Measurements from ENCODE around the gene CRB1. TPM values are rescaled to one million over a fixed set of nuclear protein-coding genes. Genes with fewer than 3 reads are reported as not detected.

Gene CRB1
- polyA plus RNA-seq, 1 donor (not counting 4 experiments of a cell fraction or from before 2014, with no cell fraction given), result 0.04 TPM

- no peak overlapping the region for H3K27ac ChIP-seq (ENCODE audit: control insufficient read depth, insufficient read depth, low read length)
- dilution Hi-C loops (cut with MboI; ENCODE audit: extremely low pct_ligation_motif_present, low sequenced_read_pairs), result no loop called here
Observed at GRCh38 chr1:197264936-197265567, 3.0 kb upstream of the CRB1 start.

DNA sequence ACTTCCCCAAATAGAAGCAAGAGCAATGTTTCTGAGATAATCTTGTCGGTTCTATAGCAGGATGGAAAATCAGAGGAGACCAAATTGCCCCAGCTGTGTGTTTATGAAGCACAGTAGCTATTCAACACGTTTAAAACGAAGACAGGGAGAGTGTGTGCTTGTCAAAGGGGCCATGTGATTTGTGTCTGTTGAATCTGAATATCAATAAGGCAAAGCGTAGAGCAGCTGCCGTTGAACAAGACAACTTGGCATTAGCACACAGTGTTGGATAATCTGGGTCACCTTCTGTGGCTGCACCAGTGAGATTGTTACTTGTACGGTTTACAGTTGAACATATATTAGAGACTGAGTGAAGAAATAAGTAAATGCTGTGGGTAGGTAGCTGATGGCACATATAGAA is 1.0 kb downstream of the CRB1 start:
- H3K36me3 ChIP-seq (ENCODE audit: control insufficient read depth in 2 of 2, extremely low read depth in 1 of 2, insufficient read depth in 2 of 2, low read length in 2 of 2), result no peaks in the 10 kb centered on the region
- no peak overlapping the region for H3K4me3 ChIP-seq (ENCODE audit: control insufficient read depth in 2 of 3, extremely low read depth in 1 of 3, insufficient read depth in 2 of 3, low read depth in 1 of 3, low read length in 3 of 3)
- dilution Hi-C loops (cut with MboI; ENCODE audit: extremely low pct_ligation_motif_present, low sequenced_read_pairs), result no loop called here
- no peaks in the 10 kb centered on the region for H3K9me3 ChIP-seq (ENCODE audit: control insufficient read depth, low read depth, low read length)
- TF ChIP-seq EZH2 (IDR thresholded peaks at IDR 0.05; ENCODE audit: low read length) (no peak), CTCF (optimal IDR thresholded peaks at IDR 0.05 in 1 of 3, IDR thresholded peaks at IDR 0.05 in 1 of 3, conservative IDR thresholded peaks at IDR 0.05 in 1 of 3; ENCODE audit: extremely low read depth in 1 of 3, insufficient read depth in 2 of 3, low read length in 3 of 3) (no peak)
- no peaks in the 10 kb centered on the region for H4K20me1 ChIP-seq (ENCODE audit: control insufficient read depth, extremely low read depth, insufficient read depth, low read length)
- no peaks in the 10 kb centered on the region for H3K4me1 ChIP-seq (ENCODE audit: control insufficient read depth, extremely low read depth, insufficient read depth, low read length)
- H3K4me2 ChIP-seq (ENCODE audit: control insufficient read depth, extremely low read depth, insufficient read depth, low read depth, low read length), result no peak overlapping the region
- H2AFZ ChIP-seq (ENCODE audit: control insufficient read depth, low read length), result peak overlapping the region; percentile 37
- no peak for FAIRE-seq
- DNase-seq (ENCODE audit: low read depth, low spot score), result no peak
- no peak overlapping the region for H3K9ac ChIP-seq (ENCODE audit: control insufficient read depth, extremely low read depth, insufficient read depth, low read length)
- no peaks in the 10 kb centered on the region for H3K79me2 ChIP-seq (ENCODE audit: control insufficient read depth, insufficient read depth, low read length)
- no peaks in the 10 kb centered on the region for H3K9me1 ChIP-seq (ENCODE audit: control insufficient read depth, extremely low read depth, insufficient read depth, low read length)
- no peak overlapping the region for H3K27ac ChIP-seq (ENCODE audit: control insufficient read depth, insufficient read depth, low read length)
- no peaks in the 10 kb centered on the region for H3K27me3 ChIP-seq (ENCODE audit: control insufficient read depth, extremely low read depth, insufficient read depth, low read length)

More at GRCh38 chr1:197264936-197265567, 3.0 kb upstream of the CRB1 start:
- Histone ChIP-seq H3K9me3 (ENCODE audit: control insufficient read depth, low read depth, low read length) (no peaks in the 10 kb centered on the region), H3K27me3 (ENCODE audit: control insufficient read depth, extremely low read depth, insufficient read depth, low read length) (no peaks in the 10 kb centered on the region), H3K36me3 (ENCODE audit: control insufficient read depth in 2 of 2, extremely low read depth in 1 of 2, insufficient read depth in 2 of 2, low read length in 2 of 2) (no peaks in the 10 kb centered on the region), H3K9ac (ENCODE audit: control insufficient read depth, extremely low read depth, insufficient read depth, low read length) (no peak overlapping the region), H4K20me1 (ENCODE audit: control insufficient read depth, extremely low read depth, insufficient read depth, low read length) (no peaks in the 10 kb centered on the region), H3K4me1 (ENCODE audit: control insufficient read depth, extremely low read depth, insufficient read depth, low read length) (no peaks in the 10 kb centered on the region), H3K79me2 (ENCODE audit: control insufficient read depth, insufficient read depth, low read length) (no peaks in the 10 kb centered on the region), H3K4me2 (ENCODE audit: control insufficient read depth, extremely low read depth, insufficient read depth, low read depth, low read length) (no peak overlapping the region), H3K4me3 (ENCODE audit: control insufficient read depth in 2 of 3, extremely low read depth in 1 of 3, insufficient read depth in 2 of 3, low read depth in 1 of 3, low read length in 3 of 3) (no peak overlapping the region), H3K9me1 (ENCODE audit: control insufficient read depth, extremely low read depth, insufficient read depth, low read length) (no peaks in the 10 kb centered on the region), H2AFZ (ENCODE audit: control insufficient read depth, low read length) (no peak overlapping the region)
- TF ChIP-seq EZH2 (IDR thresholded peaks at IDR 0.05; ENCODE audit: low read length) (no peak), CTCF (optimal IDR thresholded peaks at IDR 0.05 in 1 of 3, IDR thresholded peaks at IDR 0.05 in 1 of 3, conservative IDR thresholded peaks at IDR 0.05 in 1 of 3; ENCODE audit: extremely low read depth in 1 of 3, insufficient read depth in 2 of 3, low read length in 3 of 3) (no peak)
- DNase-seq (ENCODE audit: low read depth, low spot score), result no peak
- no peak for FAIRE-seq

Measured in keratinocyte (primary cell).